Measurements from ENCODE around the gene CDC25B. TPM values are rescaled to one million over a fixed set of nuclear protein-coding genes. Genes with fewer than 3 reads are reported as not detected.

The CDC25B gene
- total and polyA plus RNA-seq, 2 of the 13 experiments (the other 11 are each of a cell fraction or from before 2014, with no cell fraction given): 14.5 to 19.4 TPM

- no peak for TF ChIP-seq KIAA2018 (CRISPR knock-in tag; IDR thresholded peaks at IDR 0.05; ENCODE audit: borderline replicate concordance)
- TF ChIP-seq ZNF556 (CRISPR knock-in tag; IDR thresholded peaks at IDR 0.05; ENCODE audit: borderline replicate concordance): peak; percentile 89
- TF ChIP-seq NFIB (CRISPR knock-in tag; IDR thresholded peaks at IDR 0.05; ENCODE audit: borderline replicate concordance): no peak
- TF ChIP-seq HOXA9 (CRISPR knock-in tag; IDR thresholded peaks at IDR 0.05; ENCODE audit: borderline replicate concordance): no peak
- peak; percentile 79 for TF ChIP-seq CEBPG (CRISPR knock-in tag; IDR thresholded peaks at IDR 0.05)
- TF ChIP-seq PBX2 (CRISPR knock-in tag; IDR thresholded peaks at IDR 0.05): peak; percentile 59; the same call in 1 of the 2 replicates
- peak; percentile 91 for TF ChIP-seq ZNF205 (CRISPR knock-in tag; IDR thresholded peaks at IDR 0.05)
- no peak for TF ChIP-seq NCOA5 (CRISPR knock-in tag; IDR thresholded peaks at IDR 0.05)
- TF ChIP-seq HOXA5 (CRISPR knock-in tag; IDR thresholded peaks at IDR 0.05): peak; percentile 65; the same call in 1 of the 2 replicates
- no peak for TF ChIP-seq NFYB (CRISPR knock-in tag; IDR thresholded peaks at IDR 0.05)
- 0 out of 2 replicates have a peak, but pooled peaks have one; percentile 78 for TF ChIP-seq PAWR (CRISPR knock-in tag; IDR thresholded peaks at IDR 0.05; ENCODE audit: borderline replicate concordance)
- TF ChIP-seq DBP (CRISPR knock-in tag; IDR thresholded peaks at IDR 0.05; ENCODE audit: not compliant biosample characterization): no peak
- TF ChIP-seq SP140L (CRISPR knock-in tag; IDR thresholded peaks at IDR 0.05; ENCODE audit: borderline replicate concordance): no peak
- 0 out of 2 replicates have a peak, but pooled peaks have one; percentile 36 for TF ChIP-seq THAP8 (CRISPR knock-in tag; IDR thresholded peaks at IDR 0.05; ENCODE audit: borderline replicate concordance)
- peak; percentile 43 for TF ChIP-seq ZNF704 (CRISPR knock-in tag; IDR thresholded peaks at IDR 0.05; ENCODE audit: borderline replicate concordance)
- TF ChIP-seq HOXA3 (CRISPR knock-in tag; IDR thresholded peaks at IDR 0.05): peak; percentile 88
These were observed 22.3 kb downstream of the CDC25B start (continued) for GRCh38 chr20:3818155-3819151.

All from HepG2 (cell line).